ENCODE results near the gene FGF1. TPM values are rescaled to one million over a fixed set of nuclear protein-coding genes. Genes with fewer than 3 reads are reported as not detected.

The FGF1 gene
- total and polyA plus RNA-seq, 2 donors from 2014 or later: 2.1 to 89.7 TPM

GRCh38 chr5:142692321-142692894 lies 6.5 kb upstream of the FGF1 start:
- TF ChIP-seq CTCF (IDR thresholded peaks at IDR 0.05; ENCODE audit: borderline replicate concordance, extremely low read depth, insufficient read depth): no peak

GRCh38 chr5:142690667-142691066 lies 4.8 kb upstream of the FGF1 start:
- Histone ChIP-seq H3K9ac (ENCODE audit: low read length in 3 of 3) (no peak overlapping the region), H3K4me3 (ENCODE audit: low read length in 3 of 3) (no peak overlapping the region), H3K36me3 (ENCODE audit: control insufficient read depth in 2 of 3, insufficient read depth in 3 of 3, low read length in 3 of 3) (no peaks in the 10 kb centered on the region), H3K27ac (ENCODE audit: low read depth in 2 of 2, low read length in 2 of 2) (no peak overlapping the region), H3K27me3 (ENCODE audit: control insufficient read depth, insufficient read depth, low read length) (no peaks in the 10 kb centered on the region), H3K9me3 (ENCODE audit: control insufficient read depth in 2 of 3, insufficient read depth in 1 of 3, low read length in 3 of 3) (no peaks in the 10 kb centered on the region), H3K4me1 (ENCODE audit: control insufficient read depth in 2 of 3, insufficient read depth in 2 of 3, low read depth in 1 of 3, low read length in 3 of 3) (no peaks in the 10 kb centered on the region)
- FAIRE-seq (no peak), DNase-seq (no peak)
- no peak for TF ChIP-seq CTCF (IDR thresholded peaks at IDR 0.05; ENCODE audit: borderline replicate concordance, extremely low read depth, insufficient read depth)
- intact Hi-C loops (cut with DNase I): no loop called here

More at GRCh38 chr5:142692321-142692894, 6.5 kb upstream of the FGF1 start:
- DNase-seq (no peak), FAIRE-seq (no peak)
- intact Hi-C loops (cut with DNase I): no loop called here
- peaks cover 0 to 3% (median 2%) of the 10 kb centered on the region in 3 donors for H3K4me1 ChIP-seq (ENCODE audit: control insufficient read depth in 2 of 3, insufficient read depth in 2 of 3, low read depth in 1 of 3, low read length in 3 of 3)
- no peak overlapping the region for H3K9ac ChIP-seq (ENCODE audit: low read length in 3 of 3)
- no peak overlapping the region for H3K4me3 ChIP-seq (ENCODE audit: low read length in 3 of 3)
- no peaks in the 10 kb centered on the region for H3K9me3 ChIP-seq (ENCODE audit: control insufficient read depth in 2 of 3, insufficient read depth in 1 of 3, low read length in 3 of 3)
- H3K27me3 ChIP-seq (ENCODE audit: control insufficient read depth, insufficient read depth, low read length): no peaks in the 10 kb centered on the region
- no peak overlapping the region for H3K27ac ChIP-seq (ENCODE audit: low read depth in 2 of 2, low read length in 2 of 2)
- no peaks in the 10 kb centered on the region for H3K36me3 ChIP-seq (ENCODE audit: control insufficient read depth in 2 of 3, insufficient read depth in 3 of 3, low read length in 3 of 3)

GRCh38 chr5:142689081-142689480 lies 3.2 kb upstream of the FGF1 start:
- H3K27ac ChIP-seq (ENCODE audit: low read depth in 2 of 2, low read length in 2 of 2): no peak overlapping the region
- no peak for DNase-seq
- no peak overlapping the region for H3K4me3 ChIP-seq (ENCODE audit: low read length in 3 of 3)
- intact Hi-C loops (cut with DNase I): no loop called here
- H3K27me3 ChIP-seq (ENCODE audit: control insufficient read depth, insufficient read depth, low read length): no peaks in the 10 kb centered on the region
- H3K36me3 ChIP-seq (ENCODE audit: control insufficient read depth in 2 of 3, insufficient read depth in 3 of 3, low read length in 3 of 3): no peaks in the 10 kb centered on the region
- no peak for TF ChIP-seq CTCF (IDR thresholded peaks at IDR 0.05; ENCODE audit: borderline replicate concordance, extremely low read depth, insufficient read depth)
- H3K9me3 ChIP-seq (ENCODE audit: control insufficient read depth in 2 of 3, insufficient read depth in 1 of 3, low read length in 3 of 3): no peaks in the 10 kb centered on the region
- H3K4me1 ChIP-seq (ENCODE audit: control insufficient read depth in 2 of 3, insufficient read depth in 2 of 3, low read depth in 1 of 3, low read length in 3 of 3): no peaks in the 10 kb centered on the region
- no peak overlapping the region for H3K9ac ChIP-seq (ENCODE audit: low read length in 3 of 3)
- no peak for FAIRE-seq
